Keratinocyte (primary cell): ENCODE measurements around the gene TMPRSS3. TPM values are rescaled to one million over a fixed set of nuclear protein-coding genes. Genes with fewer than 3 reads are reported as not detected.

ENCODE experiments used
- DNase-seq: peaks from one replicate; pipeline ENCODE4 v3.0.0-alpha.2; 2011; ENCODE audit warnings: low read depth, missing footprints, low spot score
- FAIRE-seq: peaks from 2 replicates; lab custom pipeline; 2011; peaks lifted over from hg19 to GRCh38; lab: Jason Lieb, UNC
- H2AFZ ChIP-seq: 2 replicates; pipeline ENCODE4 v1.6.0; 2012; ENCODE audit warnings: low read length, control low read depth, inconsistent platforms; ENCODE audit not compliant: control insufficient read depth
- H3K27ac ChIP-seq: 2 replicates; pipeline ENCODE4 v1.5.1; 2011; ENCODE audit warnings: low read length; ENCODE audit not compliant: control insufficient read depth, insufficient read depth
- H3K27me3 ChIP-seq: 3 replicates; pipeline ENCODE4 v1.6.0; 2011; ENCODE audit warnings: low read length; ENCODE audit not compliant: control insufficient read depth, insufficient read depth; ENCODE audit errors: extremely low read depth
- H3K36me3 ChIP-seq, 2 experiments: 2 replicates in 1 of 2; 3 replicates in 1 of 2; pipeline ENCODE4 v1.5.1; 2011; ENCODE audit warnings: low read length in 2 of 2, mild to moderate bottlenecking in 1 of 2; ENCODE audit not compliant: control insufficient read depth in 2 of 2, insufficient read depth in 2 of 2; ENCODE audit errors: extremely low read depth in 1 of 2
- H3K4me1 ChIP-seq: 3 replicates; pipeline ENCODE4 v1.5.1; 2011; ENCODE audit warnings: low read length; ENCODE audit not compliant: control insufficient read depth, insufficient read depth; ENCODE audit errors: extremely low read depth
- H3K4me2 ChIP-seq: 3 replicates; pipeline ENCODE4 v1.6.0; 2011; ENCODE audit warnings: low read depth, low read length; ENCODE audit not compliant: control insufficient read depth, insufficient read depth; ENCODE audit errors: extremely low read depth
- H3K4me3 ChIP-seq, 3 experiments: fragments of 200-600 bp in 1 of 3; sonication (generic) in 1 of 3; 2 replicates in 2 of 3; 3 replicates in 1 of 3; pipeline ENCODE4 v1.5.1; 2011 to 2016; ENCODE audit warnings: low read length in 3 of 3, mild to moderate bottlenecking in 3 of 3, control low read depth in 2 of 3, inconsistent platforms in 1 of 3, low read depth in 1 of 3, mixed read lengths in 1 of 3, mixed run types in 1 of 3, moderate library complexity in 1 of 3; ENCODE audit not compliant: control insufficient read depth in 2 of 3, insufficient read depth in 2 of 3; ENCODE audit errors: extremely low read depth in 1 of 3
- H3K79me2 ChIP-seq: 2 replicates; pipeline ENCODE4 v1.6.0; 2012; ENCODE audit warnings: low read length; ENCODE audit not compliant: control insufficient read depth, insufficient read depth
- H3K9ac ChIP-seq: 3 replicates; pipeline ENCODE4 v1.6.0; 2011; ENCODE audit warnings: low read length; ENCODE audit not compliant: control insufficient read depth, insufficient read depth; ENCODE audit errors: extremely low read depth
- H3K9me1 ChIP-seq: 3 replicates; pipeline ENCODE4 v1.6.0; 2011; ENCODE audit warnings: low read length; ENCODE audit not compliant: control insufficient read depth, insufficient read depth; ENCODE audit errors: extremely low read depth
- H3K9me3 ChIP-seq: 2 replicates; pipeline ENCODE4 v1.5.1; 2012; ENCODE audit warnings: low read depth, low read length; ENCODE audit not compliant: control insufficient read depth
- H4K20me1 ChIP-seq: 3 replicates; pipeline ENCODE4 v1.6.0; 2011; ENCODE audit warnings: low read length; ENCODE audit not compliant: control insufficient read depth, insufficient read depth; ENCODE audit errors: extremely low read depth
- EZH2 ChIP-seq: IDR thresholded peaks from one replicate; pipeline ENCODE4 v1.6.1; 2012; ENCODE audit warnings: inconsistent platforms, mild to moderate bottlenecking, low read length, moderate library complexity
- dilution Hi-C: fragments of 300-500 bp; cut with MboI; formaldehyde crosslinking; loops from one replicate; pipeline ENCODE4 v1.7.0; 2020; ENCODE audit warnings: low sequenced_read_pairs; ENCODE audit not compliant: extremely low pct_ligation_motif_present
- polyA plus RNA-seq, 5 experiments: library from polyadenylated mRNA; depleted of rRNA in 3 of 5; stranded (reverse) in 3 of 5; stranded (forward) in 1 of 5; unstranded in 1 of 5; fragments of >200 nt; gene quantifications; 1 replicate in 1 of 5; 2 replicates in 3 of 5; 3 replicates in 1 of 5; pipeline versions ENCODE4 v1.2.1 to v1.2.3, GENCODE V29; 2011 to 2012; ENCODE audit warnings: missing spikeins in 2 of 5, low read depth in 1 of 5, low replicate concordance in 1 of 5
- TF ChIP-seq, protein P1 (sequence below), 3 experiments: IDR thresholded peaks in 1 of 3; conservative IDR thresholded peaks in 1 of 3; optimal IDR thresholded peaks in 1 of 3; 2 replicates in 2 of 3; 3 replicates in 1 of 3; pipeline versions ENCODE3 to v1.5.1; 2011; ENCODE audit warnings: low read length in 3 of 3, mild to moderate bottlenecking in 3 of 3, moderate library complexity in 2 of 3, control low read depth in 1 of 3, inconsistent platforms in 1 of 3; ENCODE audit not compliant: insufficient read depth in 2 of 3; ENCODE audit errors: extremely low read depth in 1 of 3

TMPRSS3 gene
- polyA plus RNA-seq, 1 donor (not counting 4 experiments of a cell fraction or from before 2014, with no cell fraction given), result not detected

DNA sequence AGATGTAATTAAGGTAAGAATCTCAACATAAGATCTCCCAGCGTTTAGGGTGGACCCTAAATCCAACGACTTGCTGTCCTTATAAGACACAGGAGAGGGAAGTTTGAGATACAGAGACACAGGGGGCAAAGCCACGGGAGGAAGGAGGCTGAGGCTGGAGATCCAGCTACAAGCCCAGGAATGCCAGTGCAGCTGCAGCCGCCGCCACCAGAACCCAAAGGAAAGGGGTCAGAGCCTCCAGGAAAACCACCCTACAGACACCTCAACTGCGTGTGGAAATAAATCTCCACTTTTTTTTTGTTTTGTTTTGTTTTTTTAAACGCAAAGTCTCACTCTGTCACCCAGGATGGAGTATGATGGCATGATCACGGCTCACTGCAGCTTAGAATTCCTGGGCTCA is 17.4 kb downstream of the TMPRSS3 start:
- Histone ChIP-seq H3K79me2 (no peaks in the 10 kb centered on the region), H3K4me1 (no peaks in the 10 kb centered on the region), H3K4me3 (no peak overlapping the region), H3K4me2 (no peak overlapping the region), H3K9ac (no peak overlapping the region), H3K9me1 (no peaks in the 10 kb centered on the region), H3K27me3 (peaks cover 27% of the 10 kb centered on the region), H4K20me1 (no peaks in the 10 kb centered on the region), H3K9me3 (no peaks in the 10 kb centered on the region), H3K36me3 (no peaks in the 10 kb centered on the region), H2AFZ (no peak overlapping the region), H3K27ac (no peak overlapping the region)
- FAIRE-seq (no peak), DNase-seq (no peak)
- dilution Hi-C loops, result no loop called here
- TF ChIP-seq, protein P1, sequence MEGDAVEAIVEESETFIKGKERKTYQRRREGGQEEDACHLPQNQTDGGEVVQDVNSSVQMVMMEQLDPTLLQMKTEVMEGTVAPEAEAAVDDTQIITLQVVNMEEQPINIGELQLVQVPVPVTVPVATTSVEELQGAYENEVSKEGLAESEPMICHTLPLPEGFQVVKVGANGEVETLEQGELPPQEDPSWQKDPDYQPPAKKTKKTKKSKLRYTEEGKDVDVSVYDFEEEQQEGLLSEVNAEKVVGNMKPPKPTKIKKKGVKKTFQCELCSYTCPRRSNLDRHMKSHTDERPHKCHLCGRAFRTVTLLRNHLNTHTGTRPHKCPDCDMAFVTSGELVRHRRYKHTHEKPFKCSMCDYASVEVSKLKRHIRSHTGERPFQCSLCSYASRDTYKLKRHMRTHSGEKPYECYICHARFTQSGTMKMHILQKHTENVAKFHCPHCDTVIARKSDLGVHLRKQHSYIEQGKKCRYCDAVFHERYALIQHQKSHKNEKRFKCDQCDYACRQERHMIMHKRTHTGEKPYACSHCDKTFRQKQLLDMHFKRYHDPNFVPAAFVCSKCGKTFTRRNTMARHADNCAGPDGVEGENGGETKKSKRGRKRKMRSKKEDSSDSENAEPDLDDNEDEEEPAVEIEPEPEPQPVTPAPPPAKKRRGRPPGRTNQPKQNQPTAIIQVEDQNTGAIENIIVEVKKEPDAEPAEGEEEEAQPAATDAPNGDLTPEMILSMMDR (optimal IDR thresholded peaks at IDR 0.05 in 1 of 3, IDR thresholded peaks at IDR 0.05 in 1 of 3, conservative IDR thresholded peaks at IDR 0.05 in 1 of 3; ENCODE audit: extremely low read depth in 1 of 3, insufficient read depth in 2 of 3, low read length in 3 of 3), result no peak
- no peak for TF ChIP-seq EZH2

DNA sequence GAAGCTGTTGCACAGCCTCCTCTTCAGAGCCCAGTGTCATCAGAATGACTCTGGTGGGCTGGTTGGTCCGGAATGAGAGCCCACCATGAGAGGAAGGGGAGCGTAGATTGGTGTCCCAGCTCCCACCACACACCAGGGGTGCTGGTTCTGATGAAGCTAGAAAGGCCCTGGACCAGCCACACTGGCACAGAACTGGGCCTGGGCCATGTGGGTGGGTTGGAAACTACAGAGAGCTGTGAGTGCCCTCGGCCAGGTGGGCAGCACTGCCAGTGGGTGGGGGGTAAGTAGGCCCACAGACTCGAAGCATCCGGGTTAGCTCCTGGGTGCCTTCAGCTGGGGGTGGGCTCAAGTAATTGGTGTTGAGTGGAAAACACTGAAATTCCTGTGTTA is 17.9 kb downstream of the TMPRSS3 start:
- FAIRE-seq, result no peak
- H3K36me3 ChIP-seq, result no peaks in the 10 kb centered on the region

More for the DNA sequence above, 17.9 kb downstream of the TMPRSS3 start:
- H3K4me3 ChIP-seq, result no peak overlapping the region
- H4K20me1 ChIP-seq, result no peaks in the 10 kb centered on the region
- peaks cover 27% of the 10 kb centered on the region for H3K27me3 ChIP-seq
- H3K9ac ChIP-seq, result no peak overlapping the region
- no peak for DNase-seq
- H3K9me3 ChIP-seq, result no peaks in the 10 kb centered on the region
- dilution Hi-C loops, result no loop called here
- H2AFZ ChIP-seq, result no peak overlapping the region
- TF ChIP-seq, protein P1 (optimal IDR thresholded peaks at IDR 0.05 in 1 of 3, IDR thresholded peaks at IDR 0.05 in 1 of 3, conservative IDR thresholded peaks at IDR 0.05 in 1 of 3; ENCODE audit: extremely low read depth in 1 of 3, insufficient read depth in 2 of 3, low read length in 3 of 3), result no peak
- TF ChIP-seq EZH2, result no peak
- H3K27ac ChIP-seq, result no peak overlapping the region
- H3K4me1 ChIP-seq, result no peaks in the 10 kb centered on the region
- no peaks in the 10 kb centered on the region for H3K9me1 ChIP-seq
- no peaks in the 10 kb centered on the region for H3K79me2 ChIP-seq
- no peak overlapping the region for H3K4me2 ChIP-seq
